SU-DHL-6 (cell line): ENCODE measurements around the gene DOCK10.

ENCODE experiments used
- EZH2phosphoT487 ChIP-seq: fragments of 200-600 bp; sonication (generic), shearing (Covaris generic); conservative IDR thresholded peaks from 2 replicates; pipeline ENCODE4 v1.6.1; 2018; ENCODE audit warnings: mild to moderate bottlenecking, antibody characterized with exemption, low read length, moderate library complexity, mixed read lengths
- TF ChIP-seq, protein P1 (sequence below): fragments of 200-600 bp; sonication (generic); IDR thresholded peaks from one replicate; pipeline ENCODE4 v1.5.1; 2017; ENCODE audit warnings: antibody characterized with exemption, mild to moderate bottlenecking, low read length, moderate library complexity; ENCODE audit not compliant: insufficient read depth, poor library complexity, severe bottlenecking

DNA sequence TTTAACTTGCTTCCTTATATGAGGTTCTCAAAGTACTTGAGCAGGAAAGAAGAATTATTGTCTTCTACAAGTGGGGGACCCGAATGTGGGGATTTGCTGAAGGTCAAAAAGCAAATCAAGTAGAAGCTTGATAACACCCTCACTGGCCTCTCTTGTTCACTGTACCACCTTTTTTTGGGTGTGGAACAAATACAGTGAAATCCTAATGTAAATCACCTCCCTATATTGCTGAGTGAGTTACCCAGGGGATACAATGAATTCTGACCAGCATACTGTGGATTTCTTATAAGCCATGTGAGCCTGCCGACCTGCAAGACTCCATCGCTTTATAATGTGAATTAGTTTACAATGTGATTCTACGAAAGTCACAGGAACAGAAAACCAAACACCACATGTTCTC is 66.5 kb downstream of the DOCK10 start:
- TF ChIP-seq, protein P1, sequence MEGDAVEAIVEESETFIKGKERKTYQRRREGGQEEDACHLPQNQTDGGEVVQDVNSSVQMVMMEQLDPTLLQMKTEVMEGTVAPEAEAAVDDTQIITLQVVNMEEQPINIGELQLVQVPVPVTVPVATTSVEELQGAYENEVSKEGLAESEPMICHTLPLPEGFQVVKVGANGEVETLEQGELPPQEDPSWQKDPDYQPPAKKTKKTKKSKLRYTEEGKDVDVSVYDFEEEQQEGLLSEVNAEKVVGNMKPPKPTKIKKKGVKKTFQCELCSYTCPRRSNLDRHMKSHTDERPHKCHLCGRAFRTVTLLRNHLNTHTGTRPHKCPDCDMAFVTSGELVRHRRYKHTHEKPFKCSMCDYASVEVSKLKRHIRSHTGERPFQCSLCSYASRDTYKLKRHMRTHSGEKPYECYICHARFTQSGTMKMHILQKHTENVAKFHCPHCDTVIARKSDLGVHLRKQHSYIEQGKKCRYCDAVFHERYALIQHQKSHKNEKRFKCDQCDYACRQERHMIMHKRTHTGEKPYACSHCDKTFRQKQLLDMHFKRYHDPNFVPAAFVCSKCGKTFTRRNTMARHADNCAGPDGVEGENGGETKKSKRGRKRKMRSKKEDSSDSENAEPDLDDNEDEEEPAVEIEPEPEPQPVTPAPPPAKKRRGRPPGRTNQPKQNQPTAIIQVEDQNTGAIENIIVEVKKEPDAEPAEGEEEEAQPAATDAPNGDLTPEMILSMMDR = no peak
- no peak for TF ChIP-seq EZH2phosphoT487
